HG03378 (cell line): ENCODE data around the gene TSPAN13.

Experiments
- ATAC-seq: cut with Tn5 transposase; IDR thresholded peaks from one replicate; pipeline ENCODE4 v1.9.1; 2021; ENCODE audit warnings: mild to moderate bottlenecking, moderate library complexity; ENCODE audit not compliant: unreplicated experiment

The TSPAN13 gene

DNA sequence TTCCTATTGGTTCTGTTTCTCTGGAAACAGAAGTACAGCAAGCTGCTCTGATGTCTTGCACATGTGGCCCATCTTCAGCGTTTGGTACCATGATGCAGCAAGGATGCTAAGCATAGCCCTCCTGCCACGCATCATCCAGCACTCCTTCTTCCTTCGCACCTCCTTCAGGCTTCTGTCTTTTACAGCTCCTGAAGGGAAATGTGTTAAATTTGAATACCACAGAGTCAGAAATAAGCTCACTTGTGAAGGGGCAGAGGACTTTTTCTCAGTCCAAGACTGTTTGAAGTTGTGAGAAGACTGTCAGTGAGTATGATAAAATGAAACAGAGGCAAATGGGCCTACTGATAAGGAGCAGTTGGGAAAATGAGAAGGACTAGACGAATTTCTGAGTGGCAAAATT, 20.7 kb downstream of the TSPAN13 start:
- ATAC-seq = no peak

DNA sequence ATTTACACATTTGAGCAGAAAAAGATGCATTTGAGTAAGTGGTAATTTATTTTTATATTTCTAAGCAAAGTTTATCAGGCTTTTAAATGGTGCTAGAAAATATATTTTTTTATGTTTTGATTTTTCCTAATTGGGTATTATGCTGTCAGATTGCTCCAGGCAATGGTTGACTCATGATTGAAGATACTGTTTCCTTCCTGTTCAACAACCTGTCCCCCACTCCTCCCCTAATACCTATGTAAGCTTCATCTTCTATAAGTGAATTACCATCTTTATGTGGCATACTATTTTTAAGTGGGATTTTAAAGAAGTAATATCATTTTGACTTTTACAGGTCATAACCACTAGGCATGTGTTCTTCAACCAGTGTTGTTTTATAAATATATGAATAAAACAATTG, 21.4 kb downstream of the TSPAN13 start:
- ATAC-seq = no peak

DNA sequence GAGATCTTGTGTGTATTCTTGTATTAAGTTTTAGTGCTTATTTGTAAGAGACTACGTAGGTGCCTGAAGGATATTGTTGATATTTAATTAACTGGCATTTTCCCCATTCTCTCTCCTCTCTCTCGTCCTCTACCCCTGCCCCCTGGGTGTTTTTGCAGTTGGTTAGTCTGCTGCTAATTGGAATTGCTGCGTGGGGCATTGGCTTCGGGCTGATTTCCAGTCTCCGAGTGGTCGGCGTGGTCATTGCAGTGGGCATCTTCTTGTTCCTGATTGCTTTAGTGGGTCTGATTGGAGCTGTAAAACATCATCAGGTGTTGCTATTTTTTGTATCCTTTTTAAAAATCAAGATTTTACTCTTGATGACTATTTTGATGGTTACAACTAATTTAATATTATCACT, 22.5 kb downstream of the TSPAN13 start:
- ATAC-seq = no peak

DNA sequence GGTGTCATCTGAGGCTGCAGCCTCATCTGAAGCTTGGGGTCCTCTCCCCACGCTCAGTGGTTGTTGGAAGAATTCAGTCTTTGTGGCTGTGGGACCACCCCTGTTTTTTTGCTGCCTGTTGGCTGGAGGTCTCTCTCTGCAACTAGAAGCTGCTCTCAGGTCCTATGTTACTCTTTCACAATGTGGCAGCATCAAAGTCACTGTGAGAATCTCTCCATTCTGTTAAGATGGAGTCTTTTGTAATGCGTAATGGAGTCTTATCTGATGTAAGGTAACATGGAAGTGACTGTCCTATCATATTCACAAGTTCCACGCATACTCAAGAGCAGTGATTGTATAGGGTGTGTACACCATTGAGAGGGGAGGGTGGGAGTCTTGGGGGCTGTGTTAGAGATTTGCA, 24.9 kb downstream of the TSPAN13 start:
- no peak for ATAC-seq

DNA sequence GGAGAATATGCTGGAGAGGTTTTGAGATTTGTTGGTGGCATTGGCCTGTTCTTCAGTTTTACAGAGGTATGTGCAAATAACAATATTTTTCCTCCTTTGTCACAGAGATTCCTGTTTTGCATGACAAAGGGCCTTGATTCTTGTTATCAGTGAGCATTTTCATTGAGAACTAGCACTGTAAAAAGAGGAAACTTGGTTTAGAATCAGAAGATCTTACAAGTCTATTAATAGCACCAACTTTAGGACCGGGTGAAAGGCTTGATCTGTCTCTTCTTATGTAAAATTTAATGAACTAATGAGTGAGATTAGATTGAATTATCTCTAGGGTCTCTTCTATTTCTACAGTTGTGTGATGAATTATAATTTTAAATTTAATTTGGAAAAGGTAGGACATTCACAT, 25.5 kb downstream of the TSPAN13 start:
- no peak for ATAC-seq

DNA sequence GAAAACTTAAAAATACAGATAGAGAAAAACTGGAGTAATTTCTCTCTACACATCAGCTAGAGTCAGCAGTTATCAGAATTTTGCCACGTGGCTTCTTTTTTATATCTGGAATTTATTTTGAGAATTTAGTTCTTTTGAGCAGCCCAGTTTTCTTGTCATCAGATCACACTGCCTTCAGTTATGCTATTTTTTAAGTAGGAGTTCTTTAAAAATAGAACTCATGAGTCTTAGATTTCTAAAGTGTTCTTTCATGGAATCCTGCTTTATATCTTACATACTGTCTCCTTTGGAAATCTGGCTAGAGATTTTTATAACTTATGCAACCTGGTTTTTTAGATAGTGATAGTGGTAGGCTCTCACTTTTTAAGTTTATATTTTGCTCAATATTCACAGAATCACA, 27.0 kb downstream of the TSPAN13 start:
- no peak for ATAC-seq

DNA sequence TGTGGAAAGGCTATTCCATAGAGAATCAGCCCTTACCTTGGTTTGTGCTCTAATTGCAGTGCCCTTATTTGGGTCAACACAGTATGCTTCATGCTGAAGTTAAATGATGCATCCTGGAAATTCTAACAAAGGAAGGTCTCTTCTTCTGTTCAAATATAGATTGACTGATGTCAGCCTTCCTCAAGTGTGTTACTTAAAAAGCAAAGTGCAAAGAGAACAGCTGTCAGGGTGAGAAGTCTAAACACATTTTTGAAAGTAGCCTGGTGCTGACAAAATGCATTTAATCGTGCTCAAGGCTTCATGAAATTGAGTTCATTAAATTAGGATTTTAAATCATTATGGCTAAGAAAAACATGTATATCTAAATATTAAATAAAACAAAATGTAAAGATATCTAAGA, 31.8 kb downstream of the TSPAN13 start:
- no peak for ATAC-seq

DNA sequence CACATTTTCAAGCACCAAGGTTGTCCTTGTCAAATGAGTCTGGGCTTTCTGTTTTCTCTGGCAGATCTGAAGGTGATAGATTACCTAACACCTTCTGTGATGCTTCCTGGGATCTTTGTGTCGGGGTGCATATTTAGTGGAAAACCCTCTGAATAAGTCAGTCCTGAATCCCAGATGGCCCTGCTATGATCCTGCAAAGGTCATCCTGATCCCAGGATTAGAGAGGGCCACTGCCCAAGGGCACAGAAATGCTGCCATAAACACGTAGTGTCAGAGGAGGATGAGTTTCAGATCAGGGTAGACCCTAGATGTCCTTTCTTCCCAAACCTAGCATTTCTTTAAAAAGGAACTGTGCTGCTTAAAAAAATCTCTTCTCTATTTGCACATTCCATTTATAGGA, 32.3 kb downstream of the TSPAN13 start:
- no peak for ATAC-seq

DNA sequence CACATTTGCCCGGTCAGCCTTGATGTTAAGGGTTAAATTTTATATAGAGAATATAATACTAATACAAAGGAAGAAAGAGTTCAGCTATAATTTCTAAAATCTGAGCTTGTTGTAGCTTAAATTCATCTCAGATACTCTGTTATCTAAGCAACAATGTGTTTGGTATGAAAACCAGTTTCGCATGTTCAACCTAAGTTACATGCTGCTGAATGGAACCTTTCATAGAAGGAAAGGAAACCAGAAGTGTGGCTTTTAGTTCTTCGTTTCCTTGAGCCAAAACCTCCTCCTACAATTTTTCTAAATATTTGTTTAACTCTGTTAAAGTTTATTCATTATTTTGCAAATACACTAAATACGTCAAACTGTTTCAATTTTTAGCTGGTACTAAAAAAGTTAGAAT, 32.7 kb downstream of the TSPAN13 start:
- no peak for ATAC-seq

DNA sequence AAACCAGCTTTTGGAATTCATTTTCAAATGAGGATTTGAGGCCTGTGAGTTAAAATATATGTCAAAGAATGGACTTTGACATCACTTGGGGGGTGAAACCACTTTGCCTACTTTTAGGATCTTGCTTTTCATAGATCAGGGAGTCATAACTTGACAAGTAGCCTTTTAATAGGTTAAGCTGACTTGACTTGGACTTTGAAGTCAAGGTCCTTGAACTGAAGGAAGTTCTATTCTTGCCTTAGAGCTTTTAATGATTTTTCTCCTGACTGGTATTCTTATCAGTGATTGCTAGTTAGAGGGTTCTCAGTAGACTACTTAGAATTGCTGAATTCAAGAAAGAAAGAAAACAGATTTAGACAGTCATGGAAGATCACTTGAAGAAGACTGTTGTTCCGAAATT, 33.6 kb downstream of the TSPAN13 start:
- no peak for ATAC-seq

DNA sequence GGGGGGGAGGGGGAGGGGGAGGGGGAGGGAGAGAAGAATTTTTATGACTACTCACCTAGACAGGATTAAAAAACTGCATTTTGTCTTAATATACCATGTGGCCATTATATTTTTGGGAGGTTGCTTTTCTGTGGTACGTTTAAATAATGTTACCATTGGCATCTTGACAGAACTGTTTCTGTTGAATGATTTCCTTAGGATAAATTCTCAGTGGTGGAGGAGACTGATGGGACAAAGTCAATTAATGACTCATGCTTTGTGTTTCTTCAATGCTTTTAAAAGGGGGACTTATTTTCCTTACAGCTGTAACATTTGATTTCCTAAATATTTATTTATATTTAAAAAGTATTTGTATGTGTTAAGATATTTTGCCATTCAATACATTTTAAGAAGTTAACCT, 37.5 kb downstream of the TSPAN13 start:
- no peak for ATAC-seq

DNA sequence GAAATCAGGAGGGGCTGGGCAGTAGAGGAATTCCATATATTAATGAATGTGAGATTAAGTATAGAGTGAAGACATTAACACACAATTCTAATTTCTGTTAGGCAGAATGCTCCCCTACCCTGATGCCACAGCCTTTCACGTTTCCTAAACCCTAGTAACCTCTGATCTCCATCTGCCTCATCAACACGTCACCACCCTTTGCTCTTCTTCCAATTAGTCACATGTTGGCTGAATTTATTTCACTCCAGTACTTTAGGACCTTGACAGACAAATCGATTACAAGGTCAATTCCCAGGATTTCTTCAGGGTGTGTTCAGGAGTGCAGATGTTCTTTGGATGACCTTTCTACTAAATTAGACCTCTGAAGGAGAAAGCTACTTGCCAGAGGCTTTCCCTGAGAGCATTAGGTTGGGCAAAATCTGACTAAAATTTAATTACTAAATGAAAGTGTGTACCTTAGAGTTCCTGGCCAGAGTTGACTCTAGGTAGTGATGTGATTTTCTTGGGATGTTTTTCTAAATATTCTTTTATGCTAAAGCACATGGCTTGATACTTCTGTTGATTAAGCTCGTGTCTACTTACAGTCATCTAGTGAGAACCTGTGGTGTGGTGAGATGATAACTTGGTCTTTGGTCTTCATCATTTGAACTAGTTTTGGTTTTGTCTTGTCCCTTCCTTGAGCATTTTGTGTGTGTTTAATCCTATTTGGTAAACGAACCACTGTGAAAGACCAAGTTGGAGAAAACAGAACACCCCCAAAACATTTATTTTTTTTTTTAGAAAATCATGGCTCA, 38.5 kb downstream of the TSPAN13 start:
- no peak for ATAC-seq

DNA sequence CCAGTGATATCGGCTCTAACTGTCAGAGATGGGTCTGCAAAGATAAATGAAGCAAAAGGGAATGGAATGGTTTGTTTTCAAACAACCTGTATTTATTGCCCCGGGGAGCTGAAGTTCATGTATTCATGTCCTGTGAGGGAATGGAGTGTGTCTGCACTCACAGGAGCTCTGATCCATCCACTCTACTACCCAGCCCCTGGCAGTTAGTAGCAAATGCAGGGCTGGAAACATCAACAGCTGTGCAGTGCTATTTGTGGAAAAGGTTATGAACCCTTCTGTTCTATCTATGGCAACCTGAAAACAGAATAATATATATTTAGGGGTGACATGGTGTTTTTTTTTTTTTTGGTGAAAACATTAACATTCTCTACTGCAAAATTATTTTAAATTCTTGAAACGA, 41.4 kb downstream of the TSPAN13 start:
- ATAC-seq = no peak

DNA sequence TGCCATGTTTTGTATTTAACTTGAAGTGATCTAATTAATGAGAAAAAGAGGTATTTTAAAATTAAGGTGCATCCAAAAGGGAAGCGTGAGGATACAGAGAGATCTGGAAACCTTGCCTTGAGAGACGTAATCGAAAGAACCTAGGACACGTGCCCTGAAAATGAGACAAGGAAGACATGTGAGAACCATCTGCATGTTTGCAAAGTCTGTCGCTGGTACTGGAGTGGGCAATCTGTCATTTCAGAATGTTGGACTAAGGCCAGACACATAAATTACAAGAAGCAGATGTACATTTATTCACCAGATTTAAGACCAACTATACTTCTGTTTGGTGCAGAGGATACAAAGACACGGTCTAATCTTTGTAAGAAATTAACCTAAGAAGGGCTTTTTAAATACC, 42.1 kb downstream of the TSPAN13 start:
- ATAC-seq = no peak

DNA sequence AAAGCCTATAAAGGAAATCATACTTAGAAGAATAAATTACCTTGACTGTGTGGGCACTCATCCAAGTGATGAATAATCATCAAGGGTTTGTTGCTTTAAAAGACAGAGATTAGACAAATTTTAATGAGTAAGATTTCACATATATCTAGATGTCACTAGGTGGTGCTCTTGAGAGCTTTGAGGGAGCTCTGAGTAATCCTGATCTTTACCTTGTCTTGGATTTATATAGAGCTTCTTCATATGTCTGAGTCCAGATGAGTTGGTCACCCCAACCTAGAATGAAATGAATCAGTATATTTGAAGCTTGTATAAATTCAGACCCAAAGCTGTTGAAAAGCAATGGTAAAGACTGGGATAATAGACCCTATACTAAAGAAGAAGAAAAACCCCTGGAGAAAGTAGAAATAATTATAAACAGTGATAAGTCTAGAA, 47.6 kb downstream of the TSPAN13 start:
- peak; percentile 62 for ATAC-seq

DNA sequence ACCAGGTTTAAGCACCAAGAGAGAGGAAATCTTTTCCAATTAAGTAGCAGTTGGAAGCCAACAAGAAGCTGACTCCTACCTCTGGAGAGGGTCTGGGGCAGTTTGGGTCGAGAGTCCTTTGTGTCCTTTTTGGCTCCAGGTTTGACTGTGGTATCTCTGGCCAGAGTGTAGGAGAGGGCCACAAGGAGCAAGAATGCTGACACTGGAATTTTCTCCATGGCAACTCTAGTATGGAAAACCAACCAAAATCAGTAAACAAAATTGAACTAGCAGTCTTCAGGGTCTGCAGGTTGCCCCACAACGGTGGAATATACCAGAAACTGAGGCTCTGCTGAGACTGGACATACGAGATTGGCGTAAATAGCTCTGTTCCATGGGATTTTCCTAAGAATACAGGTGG, 48.0 kb downstream of the TSPAN13 start:
- ATAC-seq = no peak

DNA sequence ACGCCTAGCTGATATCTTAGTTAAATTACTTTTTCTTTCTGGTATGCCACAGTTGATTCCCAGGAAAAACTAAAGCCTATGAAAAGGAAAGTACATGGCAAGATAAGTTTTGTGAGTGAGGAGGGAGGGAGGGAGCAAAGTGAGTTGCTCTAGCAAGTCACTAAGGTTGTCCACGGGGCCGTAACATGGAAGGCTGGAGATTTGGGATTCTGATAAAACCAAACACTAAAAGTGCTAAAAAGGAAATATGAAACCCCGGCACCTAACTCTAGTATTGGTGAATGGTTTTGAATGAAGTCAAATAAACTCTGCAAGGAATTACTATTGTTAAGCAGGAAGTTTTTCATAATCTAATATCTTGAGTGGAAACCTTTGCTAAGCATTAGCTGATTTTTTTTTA, 49.6 kb downstream of the TSPAN13 start:
- no peak for ATAC-seq

DNA sequence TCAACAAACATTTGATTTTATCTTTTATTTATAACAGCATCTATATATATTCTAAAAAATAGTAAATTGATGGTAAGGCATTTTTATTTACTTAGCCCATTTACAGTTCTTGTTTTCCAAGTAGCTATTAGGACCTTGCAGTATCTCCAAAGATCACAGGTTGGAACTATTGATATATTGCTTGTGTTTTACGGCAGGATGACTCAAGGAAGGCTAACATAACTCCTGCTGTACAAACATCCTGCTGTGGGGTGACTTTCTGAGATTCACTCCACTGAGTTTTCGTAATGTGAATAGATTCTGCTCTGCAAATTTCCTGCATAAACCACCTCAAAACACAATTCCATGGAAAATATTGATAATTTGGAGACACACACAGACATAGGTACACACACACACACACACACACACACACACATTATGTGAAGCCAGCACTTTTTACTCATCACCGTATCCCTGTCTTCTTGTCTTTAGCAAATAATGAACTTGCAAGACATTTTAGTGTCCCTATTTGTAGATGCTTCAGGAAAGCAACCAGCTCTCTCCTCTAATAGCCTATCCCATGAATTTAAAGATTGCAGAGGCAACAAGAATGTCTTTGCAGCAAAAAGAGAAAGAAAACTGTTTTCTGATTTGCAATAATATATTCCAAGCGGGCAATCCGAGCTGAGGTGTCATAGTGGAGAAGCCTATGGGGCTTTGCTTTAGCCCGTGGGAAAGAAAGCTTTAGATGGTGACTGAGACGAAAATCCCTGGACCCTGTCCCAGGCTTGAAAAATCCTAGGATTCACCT, 50.5 kb downstream of the TSPAN13 start:
- no peak for ATAC-seq

DNA sequence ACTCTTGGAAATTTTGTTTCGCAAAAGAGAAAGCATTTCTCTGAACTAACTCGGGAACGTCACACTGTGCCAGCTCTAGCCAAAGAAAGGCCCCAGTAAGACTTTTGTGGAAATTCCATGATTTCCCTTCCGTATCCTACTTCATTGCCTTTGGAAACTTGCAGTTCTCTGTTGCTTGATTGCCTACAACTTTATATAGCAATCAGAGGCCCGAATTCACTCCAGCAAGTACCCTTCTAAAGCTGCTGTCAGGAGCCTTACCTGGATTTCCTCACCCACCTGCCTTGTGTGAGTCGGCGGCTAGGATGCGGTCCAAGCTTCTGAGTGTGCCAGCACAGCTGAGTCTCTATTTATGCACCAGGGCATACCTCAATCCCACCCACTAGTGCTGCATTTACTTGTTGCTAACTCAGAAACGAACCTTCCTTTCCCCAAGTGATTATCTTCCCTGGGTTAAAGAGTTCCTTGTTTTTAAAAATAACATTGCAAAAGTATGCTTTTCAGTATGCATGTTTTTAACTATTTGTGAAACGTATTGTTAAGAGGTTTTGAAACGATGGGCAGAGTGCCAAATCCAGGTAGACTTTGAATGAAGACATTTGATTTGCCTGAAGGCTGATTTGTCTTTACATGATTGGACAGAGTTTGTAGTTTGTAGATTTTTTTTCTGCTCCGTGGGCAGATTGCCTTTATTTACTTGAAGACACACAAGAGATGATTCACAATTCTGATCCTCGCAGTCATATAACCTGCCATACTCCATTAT, 51.3 kb downstream of the TSPAN13 start, which contains the start of gene AGR2:
TSS of gene AGR2 (minus strand) at position 326 of the 766 bp plus-strand sequence. CDS start 3,203 bp downstream, outside the sequence.
- no peak for ATAC-seq

DNA sequence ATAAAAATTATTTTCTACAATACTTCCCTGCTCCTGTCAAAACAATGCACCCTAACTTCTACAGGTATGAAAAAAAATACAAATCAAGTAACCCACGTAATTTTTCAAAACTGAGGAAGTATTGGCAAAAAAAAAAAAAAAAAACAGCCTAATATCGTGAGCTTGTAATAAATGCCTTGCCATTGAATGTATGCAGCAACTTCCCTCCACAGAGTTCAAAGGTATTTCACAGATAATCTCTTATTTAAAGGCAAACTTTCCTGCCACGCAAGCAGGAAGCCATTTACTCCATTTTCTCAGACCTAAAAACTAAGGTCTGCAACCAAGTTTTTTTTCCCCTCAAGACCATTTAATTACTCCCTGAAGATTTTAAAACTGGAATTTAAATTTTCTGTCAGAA, 51.9 kb downstream of the TSPAN13 start:
- ATAC-seq = no peak

DNA sequence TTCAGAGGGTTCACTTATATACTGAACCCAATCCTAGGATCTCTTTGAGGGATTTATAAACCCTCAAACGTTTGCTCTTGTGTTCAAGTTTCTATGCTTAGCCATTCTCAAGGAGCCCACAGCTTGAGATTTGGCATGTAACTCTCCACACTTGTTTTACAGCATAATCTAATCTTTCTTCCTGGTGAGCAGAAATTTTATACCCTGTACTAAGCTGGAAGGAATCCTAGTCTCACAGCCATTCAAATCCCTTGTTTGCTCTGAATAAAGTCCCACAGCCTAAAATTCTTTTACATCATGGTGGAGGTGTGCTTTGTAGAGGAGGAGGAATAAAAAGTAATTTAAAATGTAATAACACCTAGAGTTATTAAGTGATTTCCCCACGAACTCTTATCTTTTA, 56.6 kb downstream of the TSPAN13 start:
- no peak for ATAC-seq

DNA sequence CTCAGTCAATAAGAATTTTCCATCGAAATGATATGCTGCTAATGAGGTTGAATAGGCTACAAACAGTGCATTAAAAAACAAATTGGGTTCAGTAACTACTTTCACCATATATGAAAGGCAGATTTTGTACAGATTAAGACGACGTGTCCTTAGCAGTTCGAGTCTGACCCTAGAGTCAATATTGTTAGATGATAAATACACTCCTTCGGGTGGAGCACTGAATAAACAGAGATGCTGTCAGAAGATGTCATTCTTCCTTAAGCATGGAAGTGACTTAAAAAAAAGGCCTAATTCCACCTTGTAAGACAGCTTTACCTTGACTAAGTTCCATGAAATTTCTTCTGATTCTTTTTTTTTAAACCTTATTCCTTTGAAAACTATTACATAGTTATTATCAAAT, 57.0 kb downstream of the TSPAN13 start:
- ATAC-seq = no peak
